A172 (cell line): ENCODE data around the gene SNX2. TPM values are rescaled to one million over a fixed set of nuclear protein-coding genes. Genes with fewer than 3 reads are reported as not detected.
"Not testable (repeated sequence)": the region's sequence is repeated elsewhere in the genome, so short reads cannot be mapped to it uniquely, and the experiment has no call there.

ENCODE experiments used
- DNase-seq: peaks from one replicate; pipeline ENCODE4 v3.0.0-alpha.2; 2015; ENCODE audit warnings: low spot score
- total RNA-seq: library from RNA; depleted of rRNA; stranded (reverse); fragments of >200 nt; shearing (Covaris generic); gene quantifications from 2 replicates; pipeline ENCODE4 v1.2.3, GENCODE V29; 2014

The SNX2 gene
- total RNA-seq, 1 experiment from 2014 or later, result 95.4 TPM

- no peak for DNase-seq
These were observed 69.4 kb downstream of the SNX2 start for GRCh38 chr5:122844136-122844909.

GRCh38 chr5:122844910-122845228, 70.0 kb downstream of the SNX2 start:
- no peak for DNase-seq

GRCh38 chr5:122845229-122846050, 70.6 kb downstream of the SNX2 start, which contains the start of gene SNX24:
SNX24 (plus strand) TSS chr5:122845613; CDS start chr5:122845634, 21 bp downstream.
- peak; percentile 72 for DNase-seq

GRCh38 chr5:122846051-122846550, 71.2 kb downstream of the SNX2 start:
- peak; percentile 52 for DNase-seq

GRCh38 chr5:122847687-122848081, 72.8 kb downstream of the SNX2 start:
- no peak for DNase-seq

- DNase-seq, result no peak
These were observed 74.9 kb downstream of the SNX2 start for GRCh38 chr5:122849771-122850170.

GRCh38 chr5:122857538-122857937, 82.7 kb downstream of the SNX2 start:
- not testable (repeated sequence) for DNase-seq

GRCh38 chr5:122858451-122858850, 83.6 kb downstream of the SNX2 start:
- no peak for DNase-seq

GRCh38 chr5:122863240-122863639, 88.4 kb downstream of the SNX2 start:
- DNase-seq, result no peak

- DNase-seq, result no peak
These were observed 88.8 kb downstream of the SNX2 start for GRCh38 chr5:122863721-122864120.

- DNase-seq, result no peak
These were observed 89.5 kb downstream of the SNX2 start for GRCh38 chr5:122864400-122864799.

- no peak for DNase-seq
These were observed 90.0 kb downstream of the SNX2 start for GRCh38 chr5:122864842-122865241.

GRCh38 chr5:122870219-122870856, 95.5 kb downstream of the SNX2 start:
- peak; percentile 22 for DNase-seq

GRCh38 chr5:122871661-122872060, 96.8 kb downstream of the SNX2 start:
- DNase-seq, result no peak

GRCh38 chr5:122874179-122874875, 99.4 kb downstream of the SNX2 start:
- DNase-seq, result no peak

GRCh38 chr5:122877518-122877917, 102.6 kb downstream of the SNX2 start:
- no peak for DNase-seq

- no peak for DNase-seq
These were observed 104.2 kb downstream of the SNX2 start for GRCh38 chr5:122879076-122879475.
